Brain pericyte (primary cell): ENCODE results near the gene ADAM8.
A peak's percentile ranks its signal among the peaks of the same experiment; 100 is the strongest.
"Not testable (repeated sequence)": the region's sequence is repeated elsewhere in the genome, so short reads cannot be mapped to it uniquely, and the experiment has no call there.

Experiments used
- DNase-seq: peaks from one replicate; pipeline ENCODE4 v3.0.0-alpha.2; 2012; ENCODE audit warnings: low read depth, low spot score

Gene ADAM8

GRCh38 chr10:133276435-133277201 is at the start of gene ADAM8:
ADAM8 (minus strand) TSS chr10:133276868; CDS start chr10:133276817, 51 bp downstream.
- DNase-seq: no peak

DNA sequence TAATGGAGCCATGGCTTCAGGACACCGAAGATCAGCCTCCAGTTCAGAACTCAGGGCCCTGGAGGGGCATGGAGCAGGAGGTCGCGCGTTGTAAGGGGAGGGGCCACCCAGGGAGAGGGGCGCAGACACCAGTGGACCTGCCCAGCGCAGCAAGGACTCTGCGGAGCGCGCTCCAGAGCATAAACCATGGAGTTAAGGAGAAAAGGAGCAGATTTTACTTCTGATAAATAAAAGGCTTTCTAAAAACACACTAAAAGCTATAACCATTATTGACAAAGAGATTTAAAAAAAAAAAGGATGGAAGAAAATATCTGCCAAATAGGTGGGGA is 49.5 kb upstream of the ADAM8 start:
- no peak for DNase-seq

DNA sequence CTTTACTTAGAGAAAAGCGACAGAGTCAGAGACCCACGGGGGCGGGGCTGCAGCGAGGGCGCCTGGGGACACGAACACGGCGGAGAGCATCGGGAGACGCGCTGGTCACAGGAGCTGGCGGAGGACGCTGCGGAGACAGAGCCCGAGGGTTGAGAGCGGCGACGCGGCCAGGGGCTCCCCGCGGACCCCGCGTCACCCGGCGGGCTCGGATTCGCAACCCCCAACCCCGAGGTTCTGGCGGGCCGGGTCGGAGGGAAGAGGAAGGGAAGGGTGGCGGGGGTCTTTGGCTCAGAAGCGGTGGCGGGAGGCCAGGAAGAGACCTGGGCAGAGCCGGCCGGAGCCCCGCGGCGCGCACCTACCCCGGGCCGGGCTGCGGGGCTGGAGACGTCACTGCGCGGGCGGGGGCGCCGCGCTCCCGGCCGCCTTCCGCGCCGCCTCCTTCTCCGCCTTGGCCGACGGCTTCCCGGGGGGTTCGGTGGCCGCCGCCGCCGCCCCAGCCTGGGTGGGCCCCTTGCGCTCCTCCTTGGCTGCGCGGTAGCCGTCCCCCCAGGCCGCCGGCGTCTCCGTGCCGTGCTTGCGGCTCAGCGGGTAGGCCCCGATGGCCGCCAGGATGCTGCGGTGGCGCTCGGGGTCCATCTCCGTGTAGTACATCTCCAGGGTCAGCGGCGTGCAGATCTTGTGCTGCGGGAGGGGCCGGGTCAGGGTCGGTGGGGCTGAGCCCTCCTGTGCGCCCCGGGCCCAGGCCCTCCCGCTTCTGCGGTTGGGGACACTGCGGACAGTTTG is 49.0 kb upstream of the ADAM8 start:
- no peak for DNase-seq

GRCh38 chr10:133324857-133325260 is 48.2 kb upstream of the ADAM8 start:
- DNase-seq: no peak

DNA sequence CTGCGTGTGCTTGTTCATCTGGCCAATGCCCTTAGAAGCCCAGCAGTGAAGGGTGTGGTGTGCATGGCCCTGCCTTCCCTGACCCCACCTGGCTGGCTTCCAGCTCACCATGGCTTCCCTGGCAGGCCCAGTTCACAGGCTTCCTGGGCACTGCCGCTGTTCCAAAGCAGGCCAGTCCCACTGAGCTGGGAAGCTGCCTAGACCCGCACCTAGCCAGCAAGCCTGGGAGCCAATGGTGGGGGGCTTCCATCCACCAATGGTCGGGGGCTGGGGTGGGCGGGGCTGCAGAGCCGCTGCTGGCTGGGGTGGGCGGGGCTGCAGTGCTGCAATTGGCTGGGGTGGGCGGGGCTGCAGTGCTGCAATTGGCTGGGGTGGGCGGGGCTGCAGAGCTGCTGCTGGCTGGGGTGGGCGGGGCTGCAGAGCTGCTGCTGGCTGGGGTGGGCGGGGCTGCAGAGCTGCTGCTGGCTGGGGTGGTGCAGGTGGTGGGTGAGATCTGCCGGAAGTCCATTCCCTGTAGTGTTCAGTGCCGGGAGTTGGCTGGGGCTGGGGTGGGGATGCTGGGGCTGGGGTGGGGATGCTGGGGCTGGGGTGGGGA is 47.6 kb upstream of the ADAM8 start:
- no peak for DNase-seq

DNA sequence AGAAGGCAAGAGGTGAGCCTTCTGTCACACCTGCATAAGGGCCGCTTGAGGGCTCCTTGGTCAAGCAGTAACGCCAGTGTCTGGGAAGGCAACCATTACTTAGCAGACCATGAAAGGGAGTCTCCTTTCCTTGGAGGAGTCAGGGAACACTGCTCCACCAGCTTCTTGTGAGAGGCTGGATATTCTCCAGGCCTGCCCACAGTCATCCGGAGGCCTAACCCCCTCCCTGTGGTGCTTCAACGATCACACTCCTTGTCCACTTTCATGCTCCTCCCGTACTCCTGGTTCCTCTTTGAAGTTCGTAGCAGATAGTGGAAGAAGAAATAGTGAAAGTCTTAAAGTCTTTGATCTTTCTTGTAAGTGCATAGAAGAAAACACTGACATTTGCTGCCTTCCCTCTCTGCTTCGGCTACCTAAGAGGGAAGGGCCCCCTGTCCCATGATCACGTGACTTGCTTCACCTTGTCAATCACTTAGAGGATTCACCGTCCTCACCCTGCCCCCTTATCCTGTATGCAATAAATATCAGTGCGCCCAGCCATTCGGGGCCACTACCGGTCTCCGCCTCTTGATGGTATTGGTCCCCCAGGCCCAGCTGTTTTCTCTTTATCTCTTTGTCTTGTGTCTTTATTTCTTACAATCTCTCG is 45.5 kb upstream of the ADAM8 start:
- not testable (repeated sequence) for DNase-seq

DNA sequence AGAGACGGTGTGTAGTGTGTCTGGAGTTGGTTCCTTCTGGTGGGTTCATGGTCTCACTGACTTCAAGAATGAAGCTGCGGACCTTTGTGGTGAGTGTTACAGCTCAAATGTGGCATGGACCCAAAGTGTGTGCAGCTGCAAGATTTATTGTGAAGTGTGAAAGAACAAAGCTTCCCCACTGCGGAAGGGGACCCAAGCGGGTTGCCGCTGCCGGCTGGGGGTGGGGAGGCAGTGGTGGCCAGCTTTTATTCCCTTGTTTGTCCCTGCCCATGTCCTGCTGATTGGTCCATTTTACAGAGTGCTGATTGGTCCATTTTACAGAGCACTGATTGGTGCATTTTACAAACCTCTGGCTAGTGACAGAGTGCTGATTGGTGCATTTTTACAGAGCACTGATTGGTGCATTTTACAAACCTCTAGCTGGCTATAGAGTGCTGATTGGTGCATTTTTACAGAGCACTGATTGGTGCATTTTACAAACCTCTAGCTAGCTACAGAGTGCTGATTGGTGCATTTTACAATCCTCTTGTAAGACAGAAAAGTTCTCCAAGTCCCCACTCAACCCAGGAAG is 44.3 kb upstream of the ADAM8 start:
- DNase-seq: not testable (repeated sequence)

DNA sequence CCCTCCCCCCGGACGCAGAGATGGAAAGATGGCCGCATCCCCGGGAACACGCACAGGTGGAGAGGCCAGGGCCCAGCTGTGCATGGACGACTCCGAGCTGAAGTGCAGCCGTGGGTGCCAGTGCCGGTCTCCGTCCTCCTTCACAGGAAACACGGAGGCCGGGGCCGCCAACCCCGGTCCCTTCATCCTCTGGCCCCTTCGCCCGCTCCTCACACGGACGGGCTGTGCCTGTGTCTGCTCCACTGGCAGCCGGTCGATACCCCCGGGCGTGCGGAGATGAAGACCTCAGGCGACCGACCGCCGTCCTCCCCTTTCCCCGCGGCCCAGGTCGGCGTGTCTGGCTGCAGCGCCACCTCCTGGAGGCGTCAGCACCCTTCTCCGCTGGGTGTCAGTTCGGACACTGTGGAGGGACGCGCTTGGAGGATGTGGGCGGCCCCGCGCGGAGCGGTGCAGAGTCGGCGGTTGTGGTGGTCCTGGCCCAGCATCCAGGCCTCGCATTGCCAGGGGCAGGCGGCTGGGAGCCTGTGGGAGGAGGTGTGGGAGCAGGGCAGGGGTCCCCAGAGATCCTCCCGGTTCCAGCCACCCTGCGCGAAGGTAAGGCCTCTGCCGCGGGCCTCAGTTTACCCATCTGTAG is 41.9 kb upstream of the ADAM8 start:
- no peak for DNase-seq

DNA sequence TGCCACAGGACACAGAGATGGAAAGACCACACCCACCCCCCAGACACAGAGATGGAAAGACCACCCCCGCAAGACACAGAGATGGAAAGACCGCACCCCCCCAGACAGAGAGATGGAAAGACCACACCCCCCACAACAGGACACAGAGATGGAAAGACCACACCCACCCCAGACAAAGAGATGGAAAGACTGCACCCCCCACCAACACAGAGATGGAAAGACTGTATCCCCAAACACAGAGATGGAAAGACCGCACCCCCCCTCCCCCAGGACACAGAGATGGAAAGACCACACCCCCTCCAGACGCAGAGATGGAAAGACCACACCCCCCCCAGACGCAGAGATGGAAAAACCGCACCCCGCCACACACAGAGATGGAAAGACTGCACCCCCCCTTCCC is 40.1 kb upstream of the ADAM8 start:
- DNase-seq: no peak

DNA sequence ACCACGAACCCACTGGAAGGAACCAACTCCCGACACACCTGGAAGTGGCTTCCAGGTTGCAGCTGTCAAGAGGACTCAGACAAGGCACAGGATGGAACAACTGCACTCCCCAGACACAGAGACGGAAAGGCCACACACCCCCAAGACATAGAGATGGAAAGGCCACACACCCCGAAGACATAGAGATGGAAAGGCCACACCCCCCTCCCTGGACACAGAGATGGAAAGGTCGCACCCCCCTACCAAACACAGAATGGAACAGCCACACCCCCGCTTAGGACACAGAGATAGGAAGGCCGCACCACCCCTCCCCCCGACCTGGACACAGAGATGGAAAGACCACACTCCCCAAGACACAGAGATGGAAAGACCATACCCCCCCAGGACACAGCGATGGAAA is 39.6 kb upstream of the ADAM8 start:
- no peak for DNase-seq

- DNase-seq: no peak
Observed at GRCh38 chr10:133315847-133316246, 39.2 kb upstream of the ADAM8 start.

DNA sequence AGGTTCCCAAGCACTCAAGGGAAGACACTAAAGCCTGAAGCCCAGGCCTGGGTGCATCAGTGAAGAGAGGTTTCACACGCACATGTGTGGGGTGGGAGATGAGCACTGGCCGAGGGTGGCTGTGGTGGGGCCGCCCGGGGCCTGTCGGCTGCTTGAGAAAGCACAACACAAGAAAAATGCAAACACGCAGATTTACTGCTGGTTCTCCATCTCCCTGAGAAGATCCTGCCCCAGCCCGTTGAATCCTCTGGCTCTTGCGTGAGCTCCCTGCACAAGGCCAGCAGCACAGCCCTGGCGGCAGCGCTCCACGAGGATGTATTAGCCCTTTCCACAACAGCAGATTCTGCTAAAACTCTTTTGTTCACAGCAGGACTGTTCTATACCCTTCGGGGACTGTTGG is 38.2 kb upstream of the ADAM8 start:
- no peak for DNase-seq

GRCh38 chr10:133313192-133313591 is 36.5 kb upstream of the ADAM8 start:
- no peak for DNase-seq

GRCh38 chr10:133312769-133313145 is 36.1 kb upstream of the ADAM8 start:
- DNase-seq: no peak

DNA sequence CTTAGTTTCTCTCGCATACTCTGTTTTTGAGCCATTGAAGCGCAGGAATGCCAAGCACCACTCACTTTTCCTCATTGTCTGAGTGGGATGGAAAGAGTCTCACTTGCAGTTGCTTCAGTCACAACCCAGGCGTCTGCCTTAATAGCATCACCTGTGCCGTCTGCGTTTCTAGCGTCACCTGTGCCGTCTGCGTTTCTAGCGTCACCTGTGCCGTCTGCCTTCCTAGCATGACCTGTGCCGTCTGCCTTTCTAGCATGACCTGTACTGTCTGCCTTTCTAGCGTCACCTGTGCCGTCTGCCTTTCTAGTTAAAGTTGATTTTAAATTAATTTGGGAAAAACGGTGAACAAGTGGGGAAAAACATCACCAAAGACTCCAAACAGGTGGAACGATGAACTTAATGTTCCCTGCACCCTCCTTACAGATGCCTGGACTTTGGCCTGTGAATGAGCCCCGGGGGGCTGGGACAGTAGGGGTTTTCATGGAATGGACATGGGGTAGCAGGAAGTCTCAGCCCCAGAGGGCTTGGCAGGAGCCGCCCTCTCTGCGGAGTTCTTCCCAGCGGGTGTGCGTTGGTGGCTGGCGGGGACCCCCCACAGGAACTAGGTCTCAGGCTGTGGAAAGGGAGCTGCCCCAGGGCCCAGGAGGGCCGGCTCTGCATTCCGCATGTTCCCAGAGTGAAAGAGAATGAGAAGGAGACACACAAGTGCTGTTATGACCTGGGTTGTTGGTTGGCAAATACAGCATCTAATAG is 35.5 kb upstream of the ADAM8 start:
- no peak for DNase-seq

GRCh38 chr10:133311570-133311969 is 34.9 kb upstream of the ADAM8 start:
- no peak for DNase-seq

GRCh38 chr10:133310789-133311188 is 34.1 kb upstream of the ADAM8 start:
- no peak for DNase-seq

- DNase-seq: no peak
Observed at GRCh38 chr10:133310399-133310755, 33.7 kb upstream of the ADAM8 start.

- no peak for DNase-seq
Observed at GRCh38 chr10:133309720-133310398, 33.2 kb upstream of the ADAM8 start.

DNA sequence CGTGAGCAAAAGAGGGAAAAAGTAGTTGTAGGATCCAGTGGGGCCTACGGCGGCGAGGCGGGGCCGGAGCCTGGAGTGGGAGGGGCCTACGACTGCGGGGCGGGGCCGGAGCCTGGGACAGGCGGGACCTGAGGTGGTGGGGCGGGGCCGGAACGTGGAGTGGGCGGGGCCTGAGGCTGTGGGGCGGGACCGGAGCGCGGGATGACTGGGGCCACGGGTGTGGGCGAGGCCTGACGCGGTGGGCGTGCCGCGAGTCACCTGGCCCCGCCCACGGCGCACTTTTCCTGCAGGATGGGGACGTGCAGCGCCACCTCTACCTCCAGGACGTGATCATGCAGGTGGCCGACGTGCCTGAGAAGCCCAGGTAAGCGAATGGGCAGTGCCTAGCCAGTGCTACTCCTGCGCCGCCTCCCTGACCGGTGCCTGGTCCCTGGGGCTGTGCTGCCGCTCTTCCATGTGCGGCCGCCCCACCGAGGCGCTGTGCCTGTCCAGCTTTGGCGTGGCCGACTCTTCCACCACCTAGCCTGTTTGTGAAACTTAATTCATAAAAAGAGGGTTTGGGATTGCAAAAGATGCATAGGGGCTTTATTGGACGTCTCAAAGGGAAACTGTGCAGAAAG is 32.5 kb upstream of the ADAM8 start:
- peak; percentile 56 for DNase-seq
